IMR-90 (cell line): ENCODE measurements around the gene PHLPP2. TPM values are rescaled to one million over a fixed set of nuclear protein-coding genes. Genes with fewer than 3 reads are reported as not detected.

Experiments used
- ATAC-seq: fragments of 200-7000 bp; cut with Tn5 transposase; 2 replicates; pipeline ENCODE4 v1.9.1; 2020; ENCODE audit warnings: low read depth, mild to moderate bottlenecking, moderate library complexity
- BruUV-seq: library from RNA; stranded (reverse); fragments of 400-500 nt; replicated peaks from 2 replicates; lab custom pipeline; 2021; lab: Mats Ljungman, UMichigan
- CTCF ChIA-PET: fragments of 300-600 bp; formaldehyde crosslinking; extraction: SDS; loops from one replicate; lab custom pipeline; 2021; ENCODE audit warnings: antibody characterized with exemption; lab: Yijun Ruan, JAX
- POLR2A ChIA-PET: fragments of 300-600 bp; sonication (Branson Sonifier 250); formaldehyde crosslinking; loops from one replicate; lab custom pipeline; 2022; ENCODE audit warnings: antibody characterized with exemption; ENCODE audit not compliant: unreplicated experiment; lab: Charles Lee
- DNase-seq: peaks from one replicate; pipeline ENCODE4 v3.0.0; 2013
- H2AFZ ChIP-seq: replicated peaks from 2 replicates; pipeline ENCODE3; 2013; ENCODE audit warnings: low read length, mild to moderate bottlenecking; ENCODE audit not compliant: poor library complexity
- H2AK5ac ChIP-seq: 2 replicates; pipeline ENCODE4 v1.6.1; 2013; ENCODE audit warnings: low read depth, low read length, inconsistent platforms
- H2AK9ac ChIP-seq: replicated peaks from 2 replicates; pipeline ENCODE3; 2013; ENCODE audit warnings: mild to moderate bottlenecking, low read depth, low read length, moderate library complexity; ENCODE audit not compliant: poor library complexity
- H2BK120ac ChIP-seq: 2 replicates; pipeline ENCODE4 v1.6.1; 2013; ENCODE audit warnings: low read depth, low read length, inconsistent platforms
- H2BK15ac ChIP-seq: 3 replicates; pipeline ENCODE4 v1.6.1; 2013; ENCODE audit warnings: low read depth, low read length, inconsistent platforms
- H2BK20ac ChIP-seq: 2 replicates; pipeline ENCODE4 v1.6.1; 2013; ENCODE audit warnings: low read depth, mild to moderate bottlenecking, inconsistent platforms, low read length, moderate library complexity
- H2BK5ac ChIP-seq: 2 replicates; pipeline ENCODE4 v1.6.1; 2013; ENCODE audit warnings: mild to moderate bottlenecking, low read depth, low read length, inconsistent platforms; ENCODE audit not compliant: poor library complexity, severe bottlenecking
- H3K14ac ChIP-seq: replicated peaks from 2 replicates; pipeline ENCODE4 v1.6.1; 2013; ENCODE audit warnings: low read depth, low read length, inconsistent platforms
- H3K18ac ChIP-seq: 2 replicates; pipeline ENCODE4 v1.6.1; 2013; ENCODE audit warnings: low read depth, low read length, control low read depth
- H3K23ac ChIP-seq: 2 replicates; pipeline ENCODE4 v1.6.1; 2013; ENCODE audit warnings: low read depth, low read length, inconsistent platforms
- H3K27ac ChIP-seq: 2 replicates; pipeline ENCODE4 v1.5.1; 2013; ENCODE audit warnings: mild to moderate bottlenecking, control low read depth, low read length; ENCODE audit not compliant: insufficient read depth
- H3K27me3 ChIP-seq: 2 replicates; pipeline ENCODE4 v1.6.1; 2013; ENCODE audit warnings: low read length; ENCODE audit not compliant: control insufficient read depth, insufficient read depth
- H3K36me3 ChIP-seq: 2 replicates; pipeline ENCODE4 v1.6.1; 2013; ENCODE audit warnings: low read length, mixed read lengths; ENCODE audit not compliant: control insufficient read depth, insufficient read depth
- H3K4ac ChIP-seq: 2 replicates; pipeline ENCODE4 v1.6.1; 2013; ENCODE audit warnings: low read depth, low read length, inconsistent platforms
- H3K4me1 ChIP-seq: 2 replicates; pipeline ENCODE4 v1.6.1; 2013; ENCODE audit warnings: low read length, mixed read lengths; ENCODE audit not compliant: control insufficient read depth, insufficient read depth
- H3K4me2 ChIP-seq: 2 replicates; pipeline ENCODE4 v1.6.1; 2013; ENCODE audit warnings: low read depth, mild to moderate bottlenecking, control low read depth, low read length, moderate library complexity
- H3K4me3 ChIP-seq: 2 replicates; pipeline ENCODE4 v1.5.1; 2013; ENCODE audit warnings: low read depth, mild to moderate bottlenecking, control low read depth, low read length, moderate library complexity; ENCODE audit not compliant: insufficient read depth
- H3K56ac ChIP-seq: 2 replicates; pipeline ENCODE4 v1.6.1; 2013; ENCODE audit warnings: low read length, inconsistent platforms; ENCODE audit not compliant: insufficient read depth; ENCODE audit errors: extremely low read depth
- H3K79me1 ChIP-seq, 2 experiments: 2 replicates each; pipeline ENCODE4 v1.6.1; 2013; ENCODE audit warnings: low read length in 2 of 2, inconsistent platforms in 1 of 2, low read depth in 1 of 2
- H3K9ac ChIP-seq: 2 replicates; pipeline ENCODE4 v1.6.1; 2013; ENCODE audit warnings: low read depth, low read length, control low read depth
- H3K9me1 ChIP-seq: 2 replicates; pipeline ENCODE4 v1.6.1; 2013; ENCODE audit warnings: low read length, inconsistent platforms; ENCODE audit not compliant: insufficient read depth
- H3K9me3 ChIP-seq: 2 replicates; pipeline ENCODE4 v1.6.1; 2013; ENCODE audit warnings: low read length; ENCODE audit not compliant: control insufficient read depth, insufficient read depth
- H4K20me1 ChIP-seq: 2 replicates; pipeline ENCODE4 v1.6.1; 2013; ENCODE audit warnings: low read length, inconsistent platforms; ENCODE audit not compliant: insufficient read depth
- H4K5ac ChIP-seq: 2 replicates; pipeline ENCODE4 v1.6.1; 2013; ENCODE audit warnings: mild to moderate bottlenecking, low read depth, low read length, control low read depth
- H4K8ac ChIP-seq, 2 experiments: 2 replicates each; pipeline ENCODE4 v1.6.1; 2013; ENCODE audit warnings: low read depth in 2 of 2, low read length in 2 of 2, control low read depth in 1 of 2, inconsistent platforms in 1 of 2
- H4K91ac ChIP-seq: 2 replicates; pipeline ENCODE4 v1.6.1; 2013; ENCODE audit warnings: low read depth, low read length, inconsistent platforms; ENCODE audit not compliant: insufficient read depth
- BHLHE40 ChIP-seq: fragments of 150-350 bp; IDR thresholded peaks from 2 replicates; pipeline ENCODE4 v1.6.1; 2016; ENCODE audit warnings: mild to moderate bottlenecking, low read depth, low read length
- CEBPB ChIP-seq: IDR thresholded peaks from 2 replicates; pipeline ENCODE4 v1.6.1; 2012; ENCODE audit warnings: low read depth, low read length, improper control_type of control experiment
- CHD1 ChIP-seq: IDR thresholded peaks from 2 replicates; pipeline ENCODE4 v1.6.1; 2012; ENCODE audit warnings: low read depth, low read length, improper control_type of control experiment
- MAZ ChIP-seq: IDR thresholded peaks from 2 replicates; pipeline ENCODE4 v1.6.1; 2012; ENCODE audit warnings: low read depth, mild to moderate bottlenecking, low read length, improper control_type of control experiment, moderate library complexity, borderline replicate concordance
- MXI1 ChIP-seq: IDR thresholded peaks from 2 replicates; pipeline ENCODE4 v1.6.1; 2012; ENCODE audit warnings: low read depth, mild to moderate bottlenecking, low read length, moderate library complexity, borderline replicate concordance
- NFE2L2 ChIP-seq: fragments of 150-350 bp; IDR thresholded peaks from 2 replicates; pipeline ENCODE4 v1.6.1; 2016; ENCODE audit warnings: low read depth, mild to moderate bottlenecking, low read length
- POLR2A ChIP-seq: IDR thresholded peaks from 2 replicates; pipeline ENCODE4 v1.6.1; 2012; ENCODE audit warnings: mild to moderate bottlenecking, low read depth, low read length
- RAD21 ChIP-seq: IDR thresholded peaks from 2 replicates; pipeline ENCODE4 v1.6.1; 2012; ENCODE audit warnings: low read length, improper control_type of control experiment
- RCOR1 ChIP-seq: IDR thresholded peaks from 2 replicates; pipeline ENCODE4 v1.6.1; 2012; ENCODE audit warnings: mild to moderate bottlenecking, low read length, improper control_type of control experiment; ENCODE audit not compliant: insufficient replicate concordance
- RFX5 ChIP-seq: IDR thresholded peaks from 2 replicates; pipeline ENCODE4 v1.8.0; 2012; ENCODE audit warnings: low read depth, mild to moderate bottlenecking, low read length, moderate library complexity
- SMC3 ChIP-seq: fragments of 150-350 bp; IDR thresholded peaks from 2 replicates; pipeline ENCODE4 v1.6.1; 2016; ENCODE audit warnings: low read depth, mild to moderate bottlenecking, antibody characterized with exemption, low read length, moderate library complexity
- WGBS, 2 experiments: methylation state at CpG; one replicate each; pipeline versions ENCODE4 v1.1.5 to v1.1.7; 2013; ENCODE audit warnings: missing lambda C conversion rate in 2 of 2; ENCODE audit not compliant: insufficient read length in 1 of 2; ENCODE audit errors: extremely low coverage in 2 of 2; 5-methylcytosine and 5-hydroxymethylcytosine counted together
- dilution Hi-C: fragments of 300-500 bp; cut with HindIII; formaldehyde crosslinking; loops from one replicate; pipeline ENCODE4 v1.14.3; 2018; ENCODE audit warnings: low sequenced_read_pairs; ENCODE audit not compliant: unreplicated experiment
- in situ Hi-C: fragments of 300-500 bp; cut with MboI; formaldehyde crosslinking; loops from 3 replicates; pipeline ENCODE4 v1.14.3; 2019; ENCODE audit warnings: low sequenced_read_pairs, inconsistent platforms, mixed read lengths
- intact Hi-C: fragments of 100-400 bp; cut with micrococcal nuclease; formaldehyde crosslinking; loops from 2 replicates; pipeline ENCODE4 v1.10.0; 2022
- polyA plus RNA-seq, 3 experiments: library from polyadenylated mRNA; depleted of rRNA; stranded (reverse); fragments of >200 nt; gene quantifications; 2 replicates each; pipeline ENCODE4 v1.2.3, GENCODE V29; 2012; ENCODE audit warnings: low replicate concordance in 1 of 3
- total RNA-seq: library from RNA; depleted of rRNA; stranded (reverse); fragments of >200 nt; gene quantifications from 2 replicates; pipeline ENCODE4 v1.2.3, GENCODE V29; 2012
- TF ChIP-seq, protein P1 (sequence below): conservative IDR thresholded peaks from 2 replicates; pipeline ENCODE4 v1.5.1; 2012; ENCODE audit warnings: mild to moderate bottlenecking, low read depth, low read length, improper control_type of control experiment
- TF ChIP-seq, protein P2 (sequence below): fragments of 150-350 bp; IDR thresholded peaks from 2 replicates; pipeline ENCODE4 v1.6.1; 2016; ENCODE audit warnings: low read depth, mild to moderate bottlenecking, low read length, moderate library complexity, borderline replicate concordance

The PHLPP2 gene
- total and polyA plus RNA-seq, 2 of the 4 experiments (the other 2 are of a cell fraction) = 6.8 to 10.2 TPM

DNA sequence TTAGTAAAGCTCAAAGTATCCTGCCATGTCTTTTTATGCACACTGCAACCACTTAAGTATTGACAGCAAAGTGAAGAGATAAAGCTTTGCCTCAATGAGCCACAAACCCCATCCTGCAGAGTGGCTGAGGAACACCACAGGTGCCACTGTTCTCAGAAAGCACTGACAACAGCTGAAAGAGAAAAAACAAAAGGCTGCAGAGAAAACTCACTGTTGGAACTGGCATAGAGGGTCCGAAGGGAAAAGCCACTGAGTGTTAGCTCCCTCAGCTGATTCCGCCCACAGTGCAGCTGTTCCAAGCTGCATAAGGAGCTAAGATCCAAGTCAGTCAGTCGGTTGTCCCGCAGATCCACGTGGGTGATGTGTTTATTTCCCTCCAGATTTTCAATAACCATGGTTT is 48.3 kb downstream of the PHLPP2 start:
- in situ Hi-C loops (no loop called here), dilution Hi-C loops (no loop called here), intact Hi-C loops (no loop called here)
- Histone ChIP-seq H3K23ac (no peak overlapping the region), H2AFZ (no peak overlapping the region), H2AK9ac (no peak overlapping the region), H3K27me3 (no peaks in the 10 kb centered on the region), H3K56ac (no peak overlapping the region), H3K14ac (no peak overlapping the region), H3K36me3 (peaks cover 11% of the 10 kb centered on the region), H3K27ac (no peak overlapping the region), H3K9me3 (no peaks in the 10 kb centered on the region), H3K18ac (no peak overlapping the region), H4K20me1 (0 out of 2 replicates have a peak, but pooled peaks cover 4% of the 10 kb centered on the region), H4K8ac (no peak overlapping the region), H3K4me2 (no peak overlapping the region), H2BK120ac (no peak overlapping the region), H3K9me1 (0 out of 2 replicates have a peak, but pooled peaks cover 5% of the 10 kb centered on the region), H3K4ac (no peak overlapping the region), H3K4me1 (peaks cover 5% of the 10 kb centered on the region), H2BK20ac (no peak overlapping the region), H3K4me3 (no peak overlapping the region), H2BK5ac (no peak overlapping the region), H4K91ac (no peak overlapping the region), H3K9ac (no peak overlapping the region), H4K5ac (no peak overlapping the region), H2AK5ac (no peak overlapping the region), H3K79me1 (peaks cover 6% of the 10 kb centered on the region in 2 experiments; a peak in 3 of 4 replicates), H2BK15ac (no peak overlapping the region)
- TF ChIP-seq CEBPB = no peak
- TF ChIP-seq NFE2L2 = no peak
- TF ChIP-seq, protein P1, sequence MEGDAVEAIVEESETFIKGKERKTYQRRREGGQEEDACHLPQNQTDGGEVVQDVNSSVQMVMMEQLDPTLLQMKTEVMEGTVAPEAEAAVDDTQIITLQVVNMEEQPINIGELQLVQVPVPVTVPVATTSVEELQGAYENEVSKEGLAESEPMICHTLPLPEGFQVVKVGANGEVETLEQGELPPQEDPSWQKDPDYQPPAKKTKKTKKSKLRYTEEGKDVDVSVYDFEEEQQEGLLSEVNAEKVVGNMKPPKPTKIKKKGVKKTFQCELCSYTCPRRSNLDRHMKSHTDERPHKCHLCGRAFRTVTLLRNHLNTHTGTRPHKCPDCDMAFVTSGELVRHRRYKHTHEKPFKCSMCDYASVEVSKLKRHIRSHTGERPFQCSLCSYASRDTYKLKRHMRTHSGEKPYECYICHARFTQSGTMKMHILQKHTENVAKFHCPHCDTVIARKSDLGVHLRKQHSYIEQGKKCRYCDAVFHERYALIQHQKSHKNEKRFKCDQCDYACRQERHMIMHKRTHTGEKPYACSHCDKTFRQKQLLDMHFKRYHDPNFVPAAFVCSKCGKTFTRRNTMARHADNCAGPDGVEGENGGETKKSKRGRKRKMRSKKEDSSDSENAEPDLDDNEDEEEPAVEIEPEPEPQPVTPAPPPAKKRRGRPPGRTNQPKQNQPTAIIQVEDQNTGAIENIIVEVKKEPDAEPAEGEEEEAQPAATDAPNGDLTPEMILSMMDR = no peak
- TF ChIP-seq SMC3 = no peak
- TF ChIP-seq CHD1 = no peak
- TF ChIP-seq, protein P2, sequence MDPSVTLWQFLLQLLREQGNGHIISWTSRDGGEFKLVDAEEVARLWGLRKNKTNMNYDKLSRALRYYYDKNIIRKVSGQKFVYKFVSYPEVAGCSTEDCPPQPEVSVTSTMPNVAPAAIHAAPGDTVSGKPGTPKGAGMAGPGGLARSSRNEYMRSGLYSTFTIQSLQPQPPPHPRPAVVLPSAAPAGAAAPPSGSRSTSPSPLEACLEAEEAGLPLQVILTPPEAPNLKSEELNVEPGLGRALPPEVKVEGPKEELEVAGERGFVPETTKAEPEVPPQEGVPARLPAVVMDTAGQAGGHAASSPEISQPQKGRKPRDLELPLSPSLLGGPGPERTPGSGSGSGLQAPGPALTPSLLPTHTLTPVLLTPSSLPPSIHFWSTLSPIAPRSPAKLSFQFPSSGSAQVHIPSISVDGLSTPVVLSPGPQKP = no peak
- no peak for TF ChIP-seq MAZ
- no peak for TF ChIP-seq MXI1
- no peak for TF ChIP-seq RCOR1
- no peak for TF ChIP-seq RAD21
- TF ChIP-seq POLR2A = no peak
- no peak for TF ChIP-seq BHLHE40
- TF ChIP-seq RFX5 = no peak
- DNase-seq (no peak), ATAC-seq (no peak)
- ChIA-PET POLR2A (no interaction called here), CTCF (interaction anchor here (0.7 to 1.0 kb wide), 2 partner anchors 19 to 41 kb away, joined by 3 read pairs; no protein-coding TSS in a partner anchor)
- WGBS, 2 experiments = 100% methylated on average over 1 of the region's 5 CpGs; no CpG with 5 or more reads in 1 of the 2 experiments
- no TSS peak for BruUV-seq
